NT2/D1 (cell line): Measurements from ENCODE around the gene SND1.

ENCODE experiments used
- DNase-seq: peaks from one replicate; pipeline ENCODE4 v3.0.0-alpha.2; 2011; ENCODE audit warnings: low read depth, low spot score
- H3K27me3 ChIP-seq: 2 replicates; pipeline ENCODE4 v1.6.0; 2011; ENCODE audit warnings: mild to moderate bottlenecking; ENCODE audit not compliant: insufficient read length, insufficient read depth
- H3K36me3 ChIP-seq: 2 replicates; pipeline ENCODE4 v1.6.1; 2011; ENCODE audit warnings: mild to moderate bottlenecking, low read length, mixed read lengths; ENCODE audit not compliant: insufficient read depth, insufficient read length
- H3K4me1 ChIP-seq: 2 replicates; pipeline ENCODE4 v1.5.1; 2011; ENCODE audit not compliant: insufficient read depth, insufficient read length
- H3K4me3 ChIP-seq: 2 replicates; pipeline ENCODE4 v1.5.1; 2011; ENCODE audit warnings: low read depth; ENCODE audit not compliant: insufficient read length
- H3K9ac ChIP-seq: 2 replicates; pipeline ENCODE4 v1.6.0; 2011; ENCODE audit warnings: low read depth; ENCODE audit not compliant: insufficient read length
- H3K9me3 ChIP-seq: 2 replicates; pipeline ENCODE4 v1.5.1; 2011; ENCODE audit warnings: mild to moderate bottlenecking, low read length; ENCODE audit not compliant: insufficient read depth
- SUZ12 ChIP-seq: IDR thresholded peaks from 2 replicates; pipeline ENCODE4 v1.6.1; 2011; ENCODE audit not compliant: insufficient read length, insufficient read depth; ENCODE audit errors: extremely low read depth
- YY1 ChIP-seq: IDR thresholded peaks from 2 replicates; pipeline ENCODE4 v1.6.1; 2011; ENCODE audit not compliant: insufficient read length, insufficient read depth
- ZNF274 ChIP-seq: IDR thresholded peaks from 2 replicates; pipeline ENCODE4 v1.6.1; 2011; ENCODE audit warnings: mild to moderate bottlenecking, low read depth, low read length

SND1 gene

GRCh38 chr7:127786184-127786583 is 134.2 kb downstream of the SND1 start:
- Histone ChIP-seq H3K9me3 (no peaks in the 10 kb centered on the region), H3K9ac (no peak overlapping the region), H3K27me3 (no peaks in the 10 kb centered on the region), H3K4me3 (no peak overlapping the region), H3K4me1 (no peaks in the 10 kb centered on the region), H3K36me3 (peaks cover 10% of the 10 kb centered on the region)
- no peak for DNase-seq
- no peak for TF ChIP-seq SUZ12
- TF ChIP-seq ZNF274: no peak
- TF ChIP-seq YY1: no peak

GRCh38 chr7:127789031-127789430 is 137.0 kb downstream of the SND1 start:
- H3K9ac ChIP-seq: no peak overlapping the region
- DNase-seq: no peak
- H3K27me3 ChIP-seq: no peaks in the 10 kb centered on the region
- no peak for TF ChIP-seq ZNF274
- no peak for TF ChIP-seq SUZ12
- TF ChIP-seq YY1: no peak
- no peaks in the 10 kb centered on the region for H3K4me1 ChIP-seq
- H3K9me3 ChIP-seq: no peaks in the 10 kb centered on the region
- no peak overlapping the region for H3K4me3 ChIP-seq
- H3K36me3 ChIP-seq: peaks cover 11% of the 10 kb centered on the region

DNA sequence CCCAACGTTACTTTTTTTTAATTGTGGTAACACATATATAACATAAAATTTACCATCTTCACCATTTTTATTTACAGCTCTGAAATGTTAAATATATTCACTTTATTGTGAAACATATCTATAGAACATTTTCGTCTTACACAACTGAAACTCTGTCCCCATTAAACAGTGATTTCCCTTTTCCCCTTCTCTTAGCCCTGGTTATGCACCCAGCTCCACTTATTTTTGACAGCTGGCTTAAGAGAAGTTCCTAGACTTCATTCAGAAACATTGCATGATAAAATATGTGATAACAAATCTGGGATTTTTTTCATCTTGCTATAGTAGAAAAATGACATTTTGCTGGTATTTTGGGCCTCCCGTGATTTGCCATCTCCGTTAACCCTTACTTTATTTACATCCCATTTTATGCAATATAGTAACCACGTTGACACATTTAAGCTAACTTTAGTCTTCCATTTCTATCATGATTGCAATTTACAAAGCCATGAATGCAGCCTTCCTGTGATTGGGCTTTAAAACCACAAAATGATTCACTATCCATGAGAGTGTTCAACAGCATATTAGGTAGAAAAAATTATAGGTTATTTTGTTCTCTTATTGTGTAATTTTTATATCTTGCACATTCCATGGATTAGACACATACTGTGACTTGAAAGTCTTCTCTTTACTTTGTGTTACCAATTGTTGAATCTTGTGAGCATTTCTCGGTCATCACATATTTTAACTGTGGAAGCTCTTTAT is 139.6 kb downstream of the SND1 start:
- H3K9me3 ChIP-seq: no peaks in the 10 kb centered on the region
- H3K4me1 ChIP-seq: no peaks in the 10 kb centered on the region
- no peak overlapping the region for H3K9ac ChIP-seq
- no peaks in the 10 kb centered on the region for H3K27me3 ChIP-seq
- TF ChIP-seq YY1 (no peak), ZNF274 (no peak), SUZ12 (no peak)
- no peak for DNase-seq
- H3K4me3 ChIP-seq: no peak overlapping the region
- peaks cover 4% of the 10 kb centered on the region for H3K36me3 ChIP-seq

GRCh38 chr7:127792528-127793342 is 140.7 kb downstream of the SND1 start:
- TF ChIP-seq SUZ12 (no peak), YY1 (no peak), ZNF274 (no peak)
- peak; percentile 25 for DNase-seq
- Histone ChIP-seq H3K27me3 (no peaks in the 10 kb centered on the region), H3K4me3 (no peak overlapping the region), H3K36me3 (peaks cover 4% of the 10 kb centered on the region), H3K9me3 (no peaks in the 10 kb centered on the region), H3K4me1 (no peaks in the 10 kb centered on the region), H3K9ac (no peak overlapping the region)

- H3K9ac ChIP-seq: no peak overlapping the region
- no peaks in the 10 kb centered on the region for H3K9me3 ChIP-seq
- H3K4me1 ChIP-seq: no peaks in the 10 kb centered on the region
- no peak for DNase-seq
- H3K36me3 ChIP-seq: peaks cover 4% of the 10 kb centered on the region
- no peak overlapping the region for H3K4me3 ChIP-seq
- TF ChIP-seq SUZ12 (no peak), ZNF274 (no peak), YY1 (no peak)
- no peaks in the 10 kb centered on the region for H3K27me3 ChIP-seq
Observed at GRCh38 chr7:127793582-127793981, 141.6 kb downstream of the SND1 start.

- DNase-seq: no peak
- H3K4me3 ChIP-seq: no peak overlapping the region
- no peaks in the 10 kb centered on the region for H3K9me3 ChIP-seq
- H3K9ac ChIP-seq: no peak overlapping the region
- peaks cover 4% of the 10 kb centered on the region for H3K36me3 ChIP-seq
- no peak for TF ChIP-seq SUZ12
- TF ChIP-seq YY1: no peak
- TF ChIP-seq ZNF274: no peak
- no peaks in the 10 kb centered on the region for H3K27me3 ChIP-seq
- no peaks in the 10 kb centered on the region for H3K4me1 ChIP-seq
Observed at GRCh38 chr7:127794136-127794535, 142.1 kb downstream of the SND1 start.

GRCh38 chr7:127794551-127794950 is 142.6 kb downstream of the SND1 start:
- Histone ChIP-seq H3K27me3 (no peaks in the 10 kb centered on the region), H3K9ac (no peak overlapping the region), H3K36me3 (peaks cover 4% of the 10 kb centered on the region), H3K9me3 (no peaks in the 10 kb centered on the region), H3K4me1 (no peaks in the 10 kb centered on the region), H3K4me3 (no peak overlapping the region)
- TF ChIP-seq ZNF274: no peak
- no peak for TF ChIP-seq SUZ12
- TF ChIP-seq YY1: no peak
- DNase-seq: no peak
